GM12864 (cell line): ENCODE results near the gene CADM1.

ENCODE experiments used
- DNase-seq: peaks from one replicate; pipeline ENCODE4 v3.0.0-alpha.2; 2011; ENCODE audit warnings: low read depth
- H3K4me3 ChIP-seq: 2 replicates; pipeline ENCODE4 v1.5.1; 2011; ENCODE audit warnings: mild to moderate bottlenecking, low read depth, low read length, control low read depth
- TF ChIP-seq, protein P1 (sequence below): IDR thresholded peaks from 2 replicates; pipeline ENCODE4 v1.5.1; 2011; ENCODE audit warnings: low read depth, mild to moderate bottlenecking, moderate library complexity, low read length, control low read depth, inconsistent platforms; ENCODE audit errors: missing control alignments

The CADM1 gene

GRCh38 chr11:115437902-115438575 is 66.2 kb downstream of the CADM1 start:
- no peak overlapping the region for H3K4me3 ChIP-seq
- no peak for DNase-seq

DNA sequence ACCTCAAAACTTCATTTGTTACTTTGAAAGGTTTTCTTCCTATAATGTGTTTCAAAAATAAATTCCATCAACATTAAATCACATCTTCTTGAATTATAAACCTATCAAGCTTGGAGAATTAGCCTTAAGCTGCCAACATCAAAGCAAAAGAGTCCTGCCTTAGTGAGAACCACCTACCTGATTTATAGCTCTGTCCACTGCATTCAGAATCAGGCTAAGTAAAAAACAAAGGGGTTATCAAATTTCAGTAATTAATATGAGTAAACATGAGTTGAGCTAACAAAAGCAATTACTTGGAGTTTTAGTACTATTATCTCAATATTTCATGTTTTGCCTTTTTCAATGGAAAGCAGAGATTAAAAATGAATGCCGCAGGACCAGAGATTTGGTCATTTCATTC is 73.9 kb downstream of the CADM1 start:
- DNase-seq = no peak
- no peak overlapping the region for H3K4me3 ChIP-seq
- TF ChIP-seq, protein P1, sequence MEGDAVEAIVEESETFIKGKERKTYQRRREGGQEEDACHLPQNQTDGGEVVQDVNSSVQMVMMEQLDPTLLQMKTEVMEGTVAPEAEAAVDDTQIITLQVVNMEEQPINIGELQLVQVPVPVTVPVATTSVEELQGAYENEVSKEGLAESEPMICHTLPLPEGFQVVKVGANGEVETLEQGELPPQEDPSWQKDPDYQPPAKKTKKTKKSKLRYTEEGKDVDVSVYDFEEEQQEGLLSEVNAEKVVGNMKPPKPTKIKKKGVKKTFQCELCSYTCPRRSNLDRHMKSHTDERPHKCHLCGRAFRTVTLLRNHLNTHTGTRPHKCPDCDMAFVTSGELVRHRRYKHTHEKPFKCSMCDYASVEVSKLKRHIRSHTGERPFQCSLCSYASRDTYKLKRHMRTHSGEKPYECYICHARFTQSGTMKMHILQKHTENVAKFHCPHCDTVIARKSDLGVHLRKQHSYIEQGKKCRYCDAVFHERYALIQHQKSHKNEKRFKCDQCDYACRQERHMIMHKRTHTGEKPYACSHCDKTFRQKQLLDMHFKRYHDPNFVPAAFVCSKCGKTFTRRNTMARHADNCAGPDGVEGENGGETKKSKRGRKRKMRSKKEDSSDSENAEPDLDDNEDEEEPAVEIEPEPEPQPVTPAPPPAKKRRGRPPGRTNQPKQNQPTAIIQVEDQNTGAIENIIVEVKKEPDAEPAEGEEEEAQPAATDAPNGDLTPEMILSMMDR = no peak

More at GRCh38 chr11:115437902-115438575, 66.2 kb downstream of the CADM1 start:
- TF ChIP-seq, protein P1 = no peak

DNA sequence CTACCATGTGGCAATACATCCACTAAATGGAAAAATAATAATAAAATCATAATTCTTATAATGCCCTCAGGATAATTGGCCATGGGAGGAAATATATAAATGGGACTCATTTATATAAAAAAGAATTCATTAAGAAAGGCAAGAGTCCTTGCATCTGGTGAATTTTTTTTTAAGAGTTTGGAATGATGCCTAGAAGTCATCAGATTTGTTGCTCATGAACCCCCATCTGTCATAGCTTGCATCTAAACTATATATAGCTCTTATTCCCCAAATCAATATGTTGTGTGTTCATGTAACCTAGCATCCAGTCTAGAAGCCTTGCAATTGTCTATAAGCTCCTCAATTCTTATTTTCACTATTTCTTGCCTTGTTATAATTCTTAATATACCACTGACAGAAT is 75.9 kb downstream of the CADM1 start:
- no peak for DNase-seq
- TF ChIP-seq, protein P1 = no peak
- H3K4me3 ChIP-seq = no peak overlapping the region

GRCh38 chr11:115425816-115426215 is 78.4 kb downstream of the CADM1 start:
- TF ChIP-seq, protein P1 = no peak
- no peak for DNase-seq
- H3K4me3 ChIP-seq = no peak overlapping the region

GRCh38 chr11:115425250-115425649 is 79.0 kb downstream of the CADM1 start:
- TF ChIP-seq, protein P1 = no peak
- no peak for DNase-seq
- H3K4me3 ChIP-seq = no peak overlapping the region

- TF ChIP-seq, protein P1 = no peak
- no peak overlapping the region for H3K4me3 ChIP-seq
- DNase-seq = no peak
Observed at GRCh38 chr11:115423728-115424459, 80.3 kb downstream of the CADM1 start.
